HepG2 (cell line): ENCODE results near the gene ABHD17A. TPM values are rescaled to one million over a fixed set of nuclear protein-coding genes. Genes with fewer than 3 reads are reported as not detected.

Source experiments
- ARNT2 ChIP-seq: sonication (generic); formaldehyde crosslinking; IDR thresholded peaks from 2 replicates; pipeline ENCODE4 v1.8.0; 2022; ENCODE audit warnings: mild to moderate bottlenecking, low read depth, missing genetic modification reagents, moderate library complexity
- CENPX ChIP-seq: sonication (generic); formaldehyde crosslinking; IDR thresholded peaks from 2 replicates; pipeline ENCODE4 v1.9.0; 2021; ENCODE audit warnings: mild to moderate bottlenecking, missing genetic modification reagents, moderate library complexity
- DR1 ChIP-seq: sonication (generic); formaldehyde crosslinking; IDR thresholded peaks from 2 replicates; pipeline ENCODE4 v1.8.0; 2021; ENCODE audit warnings: mild to moderate bottlenecking, missing genetic modification reagents, inconsistent platforms
- ELF3 ChIP-seq: IDR thresholded peaks from 2 replicates; pipeline ENCODE4 v1.6.1; 2016; ENCODE audit warnings: missing genetic modification reagents, missing compliant biosample characterization
- FOXA3 ChIP-seq: IDR thresholded peaks from 2 replicates; pipeline ENCODE4 v1.6.1; 2016; ENCODE audit warnings: missing genetic modification reagents, missing compliant biosample characterization
- KAT7 ChIP-seq: IDR thresholded peaks from 2 replicates; pipeline ENCODE4 v1.6.1; 2018; ENCODE audit warnings: borderline replicate concordance, missing compliant biosample characterization
- MTF2 ChIP-seq: sonication (generic); formaldehyde crosslinking; IDR thresholded peaks from 2 replicates; pipeline ENCODE4 v1.5.0; 2020; ENCODE audit warnings: missing genetic modification reagents, borderline replicate concordance
- RARA ChIP-seq: IDR thresholded peaks from 2 replicates; pipeline ENCODE4 v1.6.1; 2016; ENCODE audit warnings: missing genetic modification reagents, missing compliant biosample characterization
- SNRNP70 ChIP-seq: fragments of 200-400 bp; formaldehyde crosslinking; IDR thresholded peaks from 2 replicates; pipeline ENCODE4 v1.6.1; 2017; ENCODE audit warnings: mild to moderate bottlenecking, low read depth, low read length, moderate library complexity
- ZFAT ChIP-seq: sonication (generic); formaldehyde crosslinking; conservative IDR thresholded peaks from 2 replicates; pipeline ENCODE4 v1.8.1; 2023; ENCODE audit warnings: missing genetic modification reagents, inconsistent platforms
- ZFP41 ChIP-seq: sonication (generic); formaldehyde crosslinking; IDR thresholded peaks from 2 replicates; pipeline ENCODE4 v1.4.0; 2020; ENCODE audit warnings: mild to moderate bottlenecking, missing genetic modification reagents, borderline replicate concordance
- ZIK1 ChIP-seq: sonication (generic); formaldehyde crosslinking; IDR thresholded peaks from 2 replicates; pipeline ENCODE4 v1.5.0; 2020; ENCODE audit warnings: mild to moderate bottlenecking, low read depth, missing genetic modification reagents, borderline replicate concordance
- ZNF17 ChIP-seq: sonication (generic); formaldehyde crosslinking; IDR thresholded peaks from 2 replicates; pipeline ENCODE4 v1.5.0; 2020; ENCODE audit warnings: mild to moderate bottlenecking, missing genetic modification reagents
- ZNF282 ChIP-seq: fragments of 450-650 bp; IDR thresholded peaks from 2 replicates; pipeline ENCODE4 v1.6.1; 2018; ENCODE audit not compliant: partially characterized antibody
- ZNF329 ChIP-seq: sonication (generic); formaldehyde crosslinking; IDR thresholded peaks from 2 replicates; pipeline ENCODE4 v1.9.0; 2021; ENCODE audit warnings: low read depth, mild to moderate bottlenecking, missing genetic modification reagents
- ZNF33B ChIP-seq: sonication (generic); formaldehyde crosslinking; IDR thresholded peaks from 2 replicates; pipeline ENCODE4 v1.5.1; 2020; ENCODE audit warnings: mild to moderate bottlenecking, missing genetic modification reagents
- ZNF431 ChIP-seq: sonication (generic); formaldehyde crosslinking; IDR thresholded peaks from 2 replicates; pipeline ENCODE4 v1.9.0; 2022; ENCODE audit warnings: missing genetic modification reagents, low read depth, mild to moderate bottlenecking, borderline replicate concordance
- ZNF496 ChIP-seq: sonication (generic); formaldehyde crosslinking; IDR thresholded peaks from 2 replicates; pipeline ENCODE4 v1.8.1; 2023; ENCODE audit warnings: mild to moderate bottlenecking, moderate library complexity, missing genetic modification reagents; ENCODE audit not compliant: insufficient replicate concordance
- ZNF530 ChIP-seq: sonication (generic); formaldehyde crosslinking; IDR thresholded peaks from 2 replicates; pipeline ENCODE4 v1.5.0; 2020; ENCODE audit warnings: low read depth, mild to moderate bottlenecking, missing genetic modification reagents
- ZNF547 ChIP-seq: sonication (generic); formaldehyde crosslinking; IDR thresholded peaks from 2 replicates; pipeline ENCODE4 v1.5.1; 2020; ENCODE audit warnings: mild to moderate bottlenecking, missing genetic modification reagents
- ZNF670 ChIP-seq: sonication (generic); formaldehyde crosslinking; IDR thresholded peaks from 2 replicates; pipeline ENCODE4 v1.8.0; 2022; ENCODE audit warnings: mild to moderate bottlenecking, missing genetic modification reagents, borderline replicate concordance
- ZNF724P ChIP-seq: sonication (generic); formaldehyde crosslinking; IDR thresholded peaks from 2 replicates; pipeline ENCODE4 v1.8.0; 2022; ENCODE audit warnings: missing genetic modification reagents, borderline replicate concordance
- polyA plus RNA-seq, 8 experiments: library from polyadenylated mRNA; depleted of rRNA in 3 of 8; stranded (reverse) in 7 of 8; unstranded in 1 of 8; fragments of >200 nt; fragmentation: Illumina TruSeq in 4 of 8; extraction: Trizol in 4 of 8; gene quantifications; 2 replicates each; pipeline versions ENCODE4 v1.2.1 to v1.2.3, GENCODE V29; 2011 to 2016; ENCODE audit warnings: low read depth in 4 of 8, missing spikeins in 1 of 8, mixed read lengths in 1 of 8; ENCODE audit not compliant: insufficient read depth in 1 of 8
- total RNA-seq, 5 experiments: library from RNA; depleted of rRNA; stranded (reverse); fragments of >200 nt; fragmentation: Illumina TruSeq; extraction: Trizol; gene quantifications; 2 replicates each; pipeline ENCODE4 v1.2.3, GENCODE V29; 2016; ENCODE audit warnings: low read depth in 1 of 5
- TF ChIP-seq, protein P1 (sequence below): sonication (generic); formaldehyde crosslinking; IDR thresholded peaks from 2 replicates; pipeline ENCODE4 v1.4.0; 2020; ENCODE audit warnings: missing genetic modification reagents
- TF ChIP-seq, protein P2 (sequence below): fragments of 450-650 bp; IDR thresholded peaks from 2 replicates; pipeline ENCODE4 v1.6.1; 2016
- TF ChIP-seq, protein P3 (sequence below): sonication (generic); formaldehyde crosslinking; IDR thresholded peaks from 2 replicates; pipeline ENCODE4 v1.8.0; 2022; ENCODE audit warnings: mild to moderate bottlenecking, missing genetic modification reagents
- TF ChIP-seq, protein P4 (sequence below): fragments of 450-650 bp; IDR thresholded peaks from 2 replicates; pipeline ENCODE4 v1.6.1; 2017
- TF ChIP-seq, protein P5 (sequence below): sonication (generic); formaldehyde crosslinking; IDR thresholded peaks from 2 replicates; pipeline ENCODE4 v1.4.0; 2020; ENCODE audit warnings: mild to moderate bottlenecking, missing genetic modification reagents

The ABHD17A gene
- total and polyA plus RNA-seq, 2 of the 13 experiments (the other 11 are each of a cell fraction or from before 2014, with no cell fraction given), result 27.7 to 40.8 TPM

DNA sequence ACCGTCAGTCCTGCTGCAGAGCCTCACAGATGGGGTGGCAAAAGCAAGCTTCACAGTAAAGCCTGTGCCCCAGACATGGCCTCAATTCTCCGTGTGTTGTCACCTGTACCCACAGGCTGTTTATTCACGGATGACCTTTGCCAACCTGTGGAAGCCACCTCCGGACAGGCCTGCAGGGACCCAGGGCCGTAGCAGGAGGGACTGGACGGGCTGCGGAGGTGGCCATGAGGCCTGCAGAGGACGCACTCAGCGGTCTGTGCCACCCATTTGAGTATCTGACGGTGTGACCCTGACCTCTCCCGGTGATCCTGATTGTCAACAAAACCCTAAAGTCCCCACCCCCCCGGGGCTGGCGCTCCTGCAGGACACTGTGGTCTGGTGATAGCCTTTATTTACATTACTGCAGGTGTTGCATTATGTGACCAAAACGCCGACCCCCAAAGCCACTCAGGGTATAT, 14.1 kb downstream of the ABHD17A start (continued):
- no peak for TF ChIP-seq ZNF431 (CRISPR knock-in tag)
- TF ChIP-seq SNRNP70, result no peak
- TF ChIP-seq RARA (CRISPR knock-in tag), result peak; percentile 93
- no peak for TF ChIP-seq ZNF282
- no peak for TF ChIP-seq ZNF496 (CRISPR knock-in tag)
- no peak for TF ChIP-seq KAT7 (CRISPR knock-in tag)
- no peak; the same call in 1 of the 2 replicates for TF ChIP-seq DR1 (CRISPR knock-in tag)
- TF ChIP-seq ZNF530 (CRISPR knock-in tag), result no peak
- no peak for TF ChIP-seq ELF3
- 0 out of 2 replicates have a peak, but pooled peaks have one; percentile 46 for TF ChIP-seq ARNT2 (CRISPR knock-in tag)
- peak; percentile 84 for TF ChIP-seq FOXA3 (CRISPR knock-in tag)
- no peak; the same call in 1 of the 2 replicates for TF ChIP-seq ZNF670 (CRISPR knock-in tag)
- TF ChIP-seq, protein P1, sequence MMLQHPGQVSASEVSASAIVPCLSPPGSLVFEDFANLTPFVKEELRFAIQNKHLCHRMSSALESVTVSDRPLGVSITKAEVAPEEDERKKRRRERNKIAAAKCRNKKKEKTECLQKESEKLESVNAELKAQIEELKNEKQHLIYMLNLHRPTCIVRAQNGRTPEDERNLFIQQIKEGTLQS (CRISPR knock-in tag), result no peak
- TF ChIP-seq ZFAT (CRISPR knock-in tag), result no peak
- TF ChIP-seq ZFP41 (CRISPR knock-in tag), result no peak; the same call in 1 of the 2 replicates
- TF ChIP-seq ZIK1 (CRISPR knock-in tag), result no peak
- TF ChIP-seq, protein P2, sequence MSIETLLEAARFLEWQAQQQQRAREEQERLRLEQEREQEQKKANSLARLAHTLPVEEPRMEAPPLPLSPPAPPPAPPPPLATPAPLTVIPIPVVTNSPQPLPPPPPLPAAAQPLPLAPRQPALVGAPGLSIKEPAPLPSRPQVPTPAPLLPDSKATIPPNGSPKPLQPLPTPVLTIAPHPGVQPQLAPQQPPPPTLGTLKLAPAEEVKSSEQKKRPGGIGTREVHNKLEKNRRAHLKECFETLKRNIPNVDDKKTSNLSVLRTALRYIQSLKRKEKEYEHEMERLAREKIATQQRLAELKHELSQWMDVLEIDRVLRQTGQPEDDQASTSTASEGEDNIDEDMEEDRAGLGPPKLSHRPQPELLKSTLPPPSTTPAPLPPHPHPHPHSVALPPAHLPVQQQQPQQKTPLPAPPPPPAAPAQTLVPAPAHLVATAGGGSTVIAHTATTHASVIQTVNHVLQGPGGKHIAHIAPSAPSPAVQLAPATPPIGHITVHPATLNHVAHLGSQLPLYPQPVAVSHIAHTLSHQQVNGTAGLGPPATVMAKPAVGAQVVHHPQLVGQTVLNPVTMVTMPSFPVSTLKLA, result no peak
- TF ChIP-seq, protein P3, sequence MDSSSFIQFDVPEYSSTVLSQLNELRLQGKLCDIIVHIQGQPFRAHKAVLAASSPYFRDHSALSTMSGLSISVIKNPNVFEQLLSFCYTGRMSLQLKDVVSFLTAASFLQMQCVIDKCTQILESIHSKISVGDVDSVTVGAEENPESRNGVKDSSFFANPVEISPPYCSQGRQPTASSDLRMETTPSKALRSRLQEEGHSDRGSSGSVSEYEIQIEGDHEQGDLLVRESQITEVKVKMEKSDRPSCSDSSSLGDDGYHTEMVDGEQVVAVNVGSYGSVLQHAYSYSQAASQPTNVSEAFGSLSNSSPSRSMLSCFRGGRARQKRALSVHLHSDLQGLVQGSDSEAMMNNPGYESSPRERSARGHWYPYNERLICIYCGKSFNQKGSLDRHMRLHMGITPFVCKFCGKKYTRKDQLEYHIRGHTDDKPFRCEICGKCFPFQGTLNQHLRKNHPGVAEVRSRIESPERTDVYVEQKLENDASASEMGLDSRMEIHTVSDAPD (CRISPR knock-in tag), result peak; percentile 97
- no peak for TF ChIP-seq ZNF547 (CRISPR knock-in tag)
- TF ChIP-seq ZNF329 (CRISPR knock-in tag), result no peak
- TF ChIP-seq CENPX (CRISPR knock-in tag), result no peak
- no peak for TF ChIP-seq ZNF17 (CRISPR knock-in tag)
- TF ChIP-seq, protein P4, sequence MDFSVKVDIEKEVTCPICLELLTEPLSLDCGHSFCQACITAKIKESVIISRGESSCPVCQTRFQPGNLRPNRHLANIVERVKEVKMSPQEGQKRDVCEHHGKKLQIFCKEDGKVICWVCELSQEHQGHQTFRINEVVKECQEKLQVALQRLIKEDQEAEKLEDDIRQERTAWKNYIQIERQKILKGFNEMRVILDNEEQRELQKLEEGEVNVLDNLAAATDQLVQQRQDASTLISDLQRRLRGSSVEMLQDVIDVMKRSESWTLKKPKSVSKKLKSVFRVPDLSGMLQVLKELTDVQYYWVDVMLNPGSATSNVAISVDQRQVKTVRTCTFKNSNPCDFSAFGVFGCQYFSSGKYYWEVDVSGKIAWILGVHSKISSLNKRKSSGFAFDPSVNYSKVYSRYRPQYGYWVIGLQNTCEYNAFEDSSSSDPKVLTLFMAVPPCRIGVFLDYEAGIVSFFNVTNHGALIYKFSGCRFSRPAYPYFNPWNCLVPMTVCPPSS, result no peak
- TF ChIP-seq ZNF724P, result 0 out of 2 replicates have a peak, but pooled peaks have one; percentile 45
- no peak for TF ChIP-seq ZNF33B (CRISPR knock-in tag)
- TF ChIP-seq, protein P5, sequence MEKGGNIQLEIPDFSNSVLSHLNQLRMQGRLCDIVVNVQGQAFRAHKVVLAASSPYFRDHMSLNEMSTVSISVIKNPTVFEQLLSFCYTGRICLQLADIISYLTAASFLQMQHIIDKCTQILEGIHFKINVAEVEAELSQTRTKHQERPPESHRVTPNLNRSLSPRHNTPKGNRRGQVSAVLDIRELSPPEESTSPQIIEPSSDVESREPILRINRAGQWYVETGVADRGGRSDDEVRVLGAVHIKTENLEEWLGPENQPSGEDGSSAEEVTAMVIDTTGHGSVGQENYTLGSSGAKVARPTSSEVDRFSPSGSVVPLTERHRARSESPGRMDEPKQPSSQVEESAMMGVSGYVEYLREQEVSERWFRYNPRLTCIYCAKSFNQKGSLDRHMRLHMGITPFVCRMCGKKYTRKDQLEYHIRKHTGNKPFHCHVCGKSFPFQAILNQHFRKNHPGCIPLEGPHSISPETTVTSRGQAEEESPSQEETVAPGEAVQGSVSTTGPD (CRISPR knock-in tag), result peak; percentile 85
- TF ChIP-seq MTF2 (CRISPR knock-in tag), result no peak
